GM12864 (cell line): ENCODE results near the gene AWAT2.
"Not testable (repeated sequence)": the region's sequence is repeated elsewhere in the genome, so short reads cannot be mapped to it uniquely, and the experiment has no call there.

ENCODE experiments used
- DNase-seq: peaks from one replicate; pipeline ENCODE4 v3.0.0-alpha.2; 2011; ENCODE audit warnings: low read depth
- H3K4me3 ChIP-seq: 2 replicates; pipeline ENCODE4 v1.5.1; 2011; ENCODE audit warnings: mild to moderate bottlenecking, low read depth, low read length, control low read depth
- TF ChIP-seq, protein P1 (sequence below): IDR thresholded peaks from 2 replicates; pipeline ENCODE4 v1.5.1; 2011; ENCODE audit warnings: low read depth, mild to moderate bottlenecking, moderate library complexity, low read length, control low read depth, inconsistent platforms; ENCODE audit errors: missing control alignments

The AWAT2 gene

DNA sequence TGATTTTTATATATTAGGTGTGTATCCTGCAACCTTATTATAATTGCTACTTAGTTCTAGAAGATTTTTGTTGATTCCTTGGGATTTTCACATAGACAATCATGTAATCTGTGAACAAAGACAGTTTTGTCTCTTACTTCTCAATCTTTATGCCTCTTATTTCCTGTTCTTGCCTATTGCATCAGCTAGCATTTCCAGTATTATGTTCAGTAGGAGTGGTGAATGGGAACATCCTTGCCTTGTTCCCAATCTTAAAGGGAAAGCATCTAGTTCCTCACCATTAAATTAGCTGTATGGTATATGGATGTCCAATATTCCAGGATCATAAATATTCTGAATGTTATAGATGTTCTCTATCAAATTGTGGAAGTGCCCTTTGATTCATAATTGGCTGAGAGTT, 41.8 kb downstream of the AWAT2 start:
- no peak overlapping the region for H3K4me3 ChIP-seq
- DNase-seq: no peak
- TF ChIP-seq, protein P1, sequence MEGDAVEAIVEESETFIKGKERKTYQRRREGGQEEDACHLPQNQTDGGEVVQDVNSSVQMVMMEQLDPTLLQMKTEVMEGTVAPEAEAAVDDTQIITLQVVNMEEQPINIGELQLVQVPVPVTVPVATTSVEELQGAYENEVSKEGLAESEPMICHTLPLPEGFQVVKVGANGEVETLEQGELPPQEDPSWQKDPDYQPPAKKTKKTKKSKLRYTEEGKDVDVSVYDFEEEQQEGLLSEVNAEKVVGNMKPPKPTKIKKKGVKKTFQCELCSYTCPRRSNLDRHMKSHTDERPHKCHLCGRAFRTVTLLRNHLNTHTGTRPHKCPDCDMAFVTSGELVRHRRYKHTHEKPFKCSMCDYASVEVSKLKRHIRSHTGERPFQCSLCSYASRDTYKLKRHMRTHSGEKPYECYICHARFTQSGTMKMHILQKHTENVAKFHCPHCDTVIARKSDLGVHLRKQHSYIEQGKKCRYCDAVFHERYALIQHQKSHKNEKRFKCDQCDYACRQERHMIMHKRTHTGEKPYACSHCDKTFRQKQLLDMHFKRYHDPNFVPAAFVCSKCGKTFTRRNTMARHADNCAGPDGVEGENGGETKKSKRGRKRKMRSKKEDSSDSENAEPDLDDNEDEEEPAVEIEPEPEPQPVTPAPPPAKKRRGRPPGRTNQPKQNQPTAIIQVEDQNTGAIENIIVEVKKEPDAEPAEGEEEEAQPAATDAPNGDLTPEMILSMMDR: no peak

DNA sequence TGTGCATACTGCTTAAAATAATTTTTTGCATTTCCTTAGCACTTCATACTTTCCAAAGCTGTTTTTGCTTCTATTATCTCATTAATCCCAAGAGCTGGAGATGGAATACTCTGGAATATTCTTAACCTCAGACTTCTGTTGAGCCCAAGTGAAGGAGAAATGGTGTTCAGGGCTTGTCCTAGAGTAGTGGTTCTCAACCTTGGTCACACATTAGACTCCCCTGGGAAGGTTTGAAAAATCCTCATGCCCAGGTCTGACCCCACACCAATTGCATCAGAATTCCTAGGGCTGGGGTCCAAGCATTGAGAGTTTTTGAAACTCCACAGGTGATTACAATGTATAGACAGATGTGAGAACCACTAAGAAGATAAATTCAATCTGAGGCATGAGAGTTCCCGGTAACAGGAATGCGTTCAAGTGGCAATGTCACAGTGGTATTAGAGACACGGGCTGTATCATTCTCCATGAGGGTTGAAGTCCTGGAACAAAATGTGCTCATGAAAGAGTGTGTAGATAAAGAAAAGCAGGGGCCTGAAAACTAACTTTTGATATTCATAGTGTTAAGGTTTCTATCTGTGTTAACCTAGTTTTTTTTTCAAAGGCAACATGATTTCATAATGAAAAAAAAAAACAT, 47.9 kb downstream of the AWAT2 start:
- H3K4me3 ChIP-seq: no peak overlapping the region
- DNase-seq: no peak
- TF ChIP-seq, protein P1: no peak

DNA sequence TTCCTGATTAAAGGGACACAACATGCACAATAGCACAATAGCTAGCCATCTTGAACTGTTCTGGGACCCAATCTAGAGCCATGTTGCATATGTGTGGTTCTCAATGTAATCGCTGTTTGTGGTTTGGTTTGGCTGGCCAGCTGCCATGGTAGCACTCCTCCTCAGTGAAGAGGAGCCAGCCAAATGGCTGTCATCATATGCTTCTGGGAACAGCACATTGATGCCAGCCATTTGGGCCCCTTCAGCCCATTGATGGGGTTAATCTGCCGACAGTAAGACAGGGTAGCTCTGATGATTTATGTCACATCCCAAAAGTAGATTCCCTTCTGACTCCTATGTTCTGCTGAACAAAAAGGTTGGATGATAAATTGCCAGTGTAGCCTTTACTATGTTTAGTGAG, 48.5 kb downstream of the AWAT2 start:
- DNase-seq: no peak
- TF ChIP-seq, protein P1: no peak
- H3K4me3 ChIP-seq: no peak overlapping the region

DNA sequence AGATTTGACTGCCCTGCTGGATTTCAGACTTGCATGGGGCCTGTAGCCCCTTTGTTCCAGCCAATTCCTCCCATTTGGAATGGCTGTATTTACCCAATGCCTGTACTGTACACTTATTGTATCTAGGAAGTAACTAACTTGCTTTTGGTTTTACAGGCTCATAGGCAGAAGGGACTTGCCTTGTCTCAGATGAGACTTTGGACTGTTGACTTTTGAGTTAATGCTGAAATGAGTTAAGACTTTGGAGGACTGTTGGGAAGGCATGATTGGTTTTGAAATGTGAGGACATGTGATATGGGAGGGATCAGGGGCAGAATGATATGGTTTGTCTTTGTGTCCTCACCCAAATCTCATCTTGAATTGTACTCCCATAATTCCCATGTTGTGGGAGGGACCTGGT, 51.4 kb downstream of the AWAT2 start:
- not testable (repeated sequence) for H3K4me3 ChIP-seq, DNase-seq

DNA sequence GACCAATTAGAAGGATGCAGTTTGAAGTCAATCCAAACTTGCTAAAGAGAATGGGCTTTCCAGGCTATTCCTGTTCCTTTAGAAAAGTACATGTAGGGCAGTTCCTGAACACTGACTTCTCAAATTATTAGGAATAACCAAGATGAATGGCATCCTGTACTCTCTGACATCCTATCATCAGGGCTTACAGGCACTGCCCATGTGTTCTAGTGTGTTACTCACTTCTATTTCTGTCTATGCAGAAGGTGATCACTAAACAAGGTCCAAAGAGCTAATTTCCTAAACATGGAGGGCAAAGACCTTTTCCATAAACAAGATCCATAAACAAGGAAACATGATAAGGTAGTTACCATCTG, 53.6 kb downstream of the AWAT2 start:
- TF ChIP-seq, protein P1: no peak
- H3K4me3 ChIP-seq: no peak overlapping the region
- no peak for DNase-seq

DNA sequence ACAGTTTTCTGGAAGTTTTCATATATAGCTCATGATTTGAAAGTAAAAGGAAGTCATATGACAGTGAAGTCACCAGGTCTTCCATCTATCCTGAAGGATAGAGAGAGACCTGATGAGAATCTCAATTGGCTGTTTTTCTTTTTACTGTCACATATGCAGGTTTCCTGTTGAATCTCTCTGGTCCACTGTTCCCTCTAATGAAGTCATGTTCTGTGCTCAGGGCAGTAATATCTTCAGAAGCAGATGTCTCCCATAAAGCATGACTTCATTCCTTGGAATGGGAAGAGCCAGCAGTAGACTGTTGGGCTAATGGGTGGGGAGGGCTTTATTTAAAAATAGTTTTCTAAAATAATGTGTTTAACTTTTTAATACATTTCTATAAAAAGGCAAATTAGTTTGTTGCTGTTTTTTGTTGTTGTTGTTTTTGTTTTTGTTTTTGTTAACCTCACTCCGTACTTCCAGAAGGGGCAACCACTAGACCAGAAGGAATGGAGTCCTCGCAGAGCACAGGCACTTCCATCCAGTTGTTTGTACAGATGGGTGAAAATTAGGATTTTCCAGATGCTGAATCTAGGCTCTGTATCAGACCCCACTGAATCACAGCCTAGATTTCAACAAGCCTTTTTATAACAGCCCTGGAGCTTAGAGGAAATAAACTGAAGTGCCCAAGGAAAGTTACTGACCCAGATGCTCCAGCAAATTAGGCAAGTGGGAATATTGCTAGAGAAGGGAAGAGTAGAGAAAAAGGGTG, 54.2 kb downstream of the AWAT2 start:
- TF ChIP-seq, protein P1: no peak
- no peak for DNase-seq
- no peak overlapping the region for H3K4me3 ChIP-seq

DNA sequence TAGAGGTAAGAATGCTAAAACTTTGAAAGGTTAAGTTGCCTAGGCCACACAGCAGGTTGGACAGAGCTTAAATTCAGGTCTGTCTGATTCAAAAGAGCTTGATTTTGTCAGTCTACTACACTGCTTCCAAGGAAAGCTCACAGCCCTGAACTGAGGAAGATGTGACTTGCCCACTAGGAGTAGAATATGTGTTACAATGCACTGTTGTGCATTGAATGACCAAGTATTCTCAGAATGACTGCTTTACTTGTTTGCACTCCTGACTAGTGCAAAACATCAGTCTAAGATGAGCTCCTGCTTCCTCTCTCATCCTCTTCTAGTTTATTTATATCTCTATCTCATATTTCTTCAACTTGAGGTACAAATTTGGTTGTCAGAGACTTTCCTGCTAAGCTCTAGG, 56.2 kb downstream of the AWAT2 start:
- DNase-seq: no peak
- TF ChIP-seq, protein P1: no peak
- H3K4me3 ChIP-seq: no peak overlapping the region
